Esophagus muscularis mucosa (tissue), 3 donors: Measurements from ENCODE around the gene NOG.

ENCODE experiments used
- CTCF ChIP-seq, 3 experiments: fragments of 200-600 bp in 2 of 3; fragments of 450-650 bp in 1 of 3; sonication (generic) in 2 of 3; IDR thresholded peaks; one replicate each; pipeline ENCODE4 v1.5.1; 2017 to 2019; ENCODE audit warnings: antibody characterized with exemption in 3 of 3, mild to moderate bottlenecking in 2 of 3, moderate library complexity in 1 of 3
- POLR2AphosphoS5 ChIP-seq, 2 donors: sonication (generic); formaldehyde crosslinking; IDR thresholded peaks; one replicate each; pipeline ENCODE4 v1.6.1; 2017; ENCODE audit warnings: antibody characterized with exemption in 2 of 2

GRCh38 chr17:56577190-56577842 lies 16.2 kb upstream of the NOG start:
- TF ChIP-seq CTCF (IDR thresholded peaks at IDR 0.05): no peak
- no peak for TF ChIP-seq POLR2AphosphoS5 (IDR thresholded peaks at IDR 0.05)
